ENCODE measurements around the gene JARID2. TPM values are rescaled to one million over a fixed set of nuclear protein-coding genes. Genes with fewer than 3 reads are reported as not detected.

Gene JARID2
- total and polyA plus RNA-seq, 3 experiments from 2014 or later, result 12.0 to 25.5 (median 25.0) TPM

DNA sequence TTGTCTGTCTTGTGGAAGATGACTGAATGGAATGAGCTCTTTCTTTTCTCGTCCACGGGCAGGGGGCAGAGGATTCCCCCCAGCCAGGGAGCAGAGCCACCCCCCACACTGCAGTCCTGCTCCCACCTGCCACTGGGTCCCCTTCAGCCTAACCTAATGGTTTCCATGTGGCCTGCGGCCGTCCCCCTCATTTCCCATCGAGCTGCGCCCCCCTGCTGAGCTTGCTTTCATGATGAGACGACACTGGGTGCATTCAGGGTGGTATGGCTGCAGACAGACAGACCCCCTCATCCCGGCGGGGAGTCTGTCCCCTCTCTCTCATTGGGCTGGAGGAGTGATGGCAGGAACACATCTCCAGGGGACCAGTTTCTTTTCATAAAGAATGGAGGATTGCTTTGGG, 276.2 kb downstream of the JARID2 start:
- Mint-ChIP-seq H3K4me3 (no peak overlapping the region), H3K9me3 (peaks cover 0 to 4% (median 0%) of the 10 kb centered on the region in 5 donors), H3K4me1 (peaks cover 7 to 13% (median 10%) of the 10 kb centered on the region in 3 donors), H3K27ac (peak overlapping the region in 5 of 8 donors; percentile 30 to 83 (median 52)), H3K36me3 (peaks cover 14 to 93% (median 43%) of the 10 kb centered on the region in 3 donors), H3K27me3 (peaks cover 0 to 2% of the 10 kb centered on the region in 2 donors)
- H3K4me3 ChIP-seq (ENCODE audit: low read length), result no peak overlapping the region
- H3K36me3 ChIP-seq (ENCODE audit: insufficient read depth, low read length), result no peaks in the 10 kb centered on the region
- H3K27ac ChIP-seq (ENCODE audit: low read depth, low read length), result no peak overlapping the region
- no peaks in the 10 kb centered on the region for H3K4me1 ChIP-seq (ENCODE audit: insufficient read depth, low read length)
- DNase-seq, result no peak
- no peaks in the 10 kb centered on the region for H3K27me3 ChIP-seq (ENCODE audit: insufficient read depth, low read length, poor library complexity, severe bottlenecking)
- CTCF ChIA-PET, result no interaction called here
- no peaks in the 10 kb centered on the region for H3K9me3 ChIP-seq (ENCODE audit: low read length)
- POLR2A ChIA-PET, result no interaction called here

DNA sequence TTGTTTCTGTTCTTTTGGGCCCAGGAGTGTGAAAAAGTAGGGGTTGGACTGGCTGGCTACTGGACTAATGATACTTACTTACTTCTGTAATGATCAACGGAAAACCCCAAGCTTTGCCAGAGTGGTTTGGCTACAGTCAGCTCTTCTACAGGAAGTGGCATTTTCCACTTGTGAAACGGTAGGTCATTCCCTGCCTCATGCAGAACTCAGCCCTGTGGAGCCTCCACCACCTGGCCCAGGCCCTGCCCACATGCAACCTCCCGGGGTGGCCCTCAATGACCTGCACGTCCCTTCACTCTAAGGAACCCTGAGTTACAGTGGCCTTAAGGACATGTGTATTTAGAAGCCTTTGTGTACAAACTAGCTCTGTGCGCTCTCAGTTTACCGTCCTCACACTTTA, 276.6 kb downstream of the JARID2 start:
- H3K9me3 ChIP-seq (ENCODE audit: low read length), result no peaks in the 10 kb centered on the region

DNA sequence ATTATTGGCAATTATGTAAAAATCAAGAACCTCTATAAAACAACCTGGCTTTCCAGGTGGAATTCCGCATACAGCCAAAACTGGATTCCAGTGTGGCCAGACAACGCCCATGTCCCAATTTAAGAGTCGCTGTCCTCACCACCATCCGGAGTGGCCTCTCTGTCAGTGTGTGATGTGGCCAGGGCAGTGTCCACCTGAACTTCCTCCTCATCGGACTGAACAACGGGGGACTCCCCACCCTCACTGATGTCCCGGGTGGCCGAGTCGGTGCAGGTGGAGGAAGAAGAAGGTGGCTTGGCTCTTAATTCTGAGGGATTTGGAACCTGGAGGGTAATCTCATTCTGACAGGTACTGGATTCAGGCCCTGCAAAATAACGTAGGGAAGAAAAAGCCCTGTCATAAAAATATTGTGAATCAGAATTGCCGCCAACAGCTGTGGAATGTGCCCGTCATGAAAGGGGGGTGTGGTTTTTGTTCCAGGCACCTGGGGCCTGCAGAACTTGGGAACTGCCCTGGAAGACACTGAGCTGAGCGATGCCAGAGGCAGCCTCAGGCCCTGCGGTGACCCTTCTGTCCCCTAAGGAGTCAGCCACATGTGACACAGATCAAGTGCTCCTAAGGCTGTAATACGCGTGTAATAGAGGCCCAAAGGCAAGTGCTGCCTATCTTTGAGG, 277.1 kb downstream of the JARID2 start:
- Histone ChIP-seq H3K4me1 (ENCODE audit: insufficient read depth, low read length) (no peaks in the 10 kb centered on the region), H3K4me3 (ENCODE audit: low read length) (no peak overlapping the region), H3K27ac (ENCODE audit: low read depth, low read length) (no peak overlapping the region), H3K36me3 (ENCODE audit: insufficient read depth, low read length) (no peaks in the 10 kb centered on the region), H3K9me3 (ENCODE audit: low read length) (no peaks in the 10 kb centered on the region), H3K27me3 (ENCODE audit: insufficient read depth, low read length, poor library complexity, severe bottlenecking) (no peaks in the 10 kb centered on the region)
- Mint-ChIP-seq H3K27me3 (peaks cover 0 to 2% of the 10 kb centered on the region in 2 donors), H3K4me1 (peaks cover 10 to 15% (median 13%) of the 10 kb centered on the region in 3 donors), H3K9me3 (peaks cover 0 to 4% (median 0%) of the 10 kb centered on the region in 5 donors), H3K36me3 (peaks cover 17 to 91% (median 50%) of the 10 kb centered on the region in 3 donors), H3K4me3 (peak overlapping the region in 1 of 7 donors; percentile 48), H3K27ac (peak overlapping the region in 7 of 8 donors; percentile 16 to 83 (median 37))
- ChIA-PET CTCF (no interaction called here), POLR2A (no interaction called here)
- DNase-seq, result no peak

More for the DNA sequence above, 276.6 kb downstream of the JARID2 start:
- Mint-ChIP-seq H3K27ac (peak overlapping the region in 7 of 8 donors; percentile 16 to 83 (median 52)), H3K36me3 (peaks cover 14 to 91% (median 44%) of the 10 kb centered on the region in 3 donors), H3K4me3 (peak overlapping the region in 1 of 7 donors; percentile 48), H3K4me1 (peaks cover 10 to 13% (median 10%) of the 10 kb centered on the region in 3 donors), H3K9me3 (peaks cover 0 to 4% (median 0%) of the 10 kb centered on the region in 5 donors), H3K27me3 (peaks cover 0 to 2% of the 10 kb centered on the region in 2 donors)
- ChIA-PET CTCF (no interaction called here), POLR2A (no interaction called here)
- DNase-seq, result no peak
- H3K27me3 ChIP-seq (ENCODE audit: insufficient read depth, low read length, poor library complexity, severe bottlenecking), result no peaks in the 10 kb centered on the region
- no peaks in the 10 kb centered on the region for H3K36me3 ChIP-seq (ENCODE audit: insufficient read depth, low read length)
- no peak overlapping the region for H3K27ac ChIP-seq (ENCODE audit: low read depth, low read length)
- H3K4me3 ChIP-seq (ENCODE audit: low read length), result no peak overlapping the region
- H3K4me1 ChIP-seq (ENCODE audit: insufficient read depth, low read length), result no peaks in the 10 kb centered on the region

DNA sequence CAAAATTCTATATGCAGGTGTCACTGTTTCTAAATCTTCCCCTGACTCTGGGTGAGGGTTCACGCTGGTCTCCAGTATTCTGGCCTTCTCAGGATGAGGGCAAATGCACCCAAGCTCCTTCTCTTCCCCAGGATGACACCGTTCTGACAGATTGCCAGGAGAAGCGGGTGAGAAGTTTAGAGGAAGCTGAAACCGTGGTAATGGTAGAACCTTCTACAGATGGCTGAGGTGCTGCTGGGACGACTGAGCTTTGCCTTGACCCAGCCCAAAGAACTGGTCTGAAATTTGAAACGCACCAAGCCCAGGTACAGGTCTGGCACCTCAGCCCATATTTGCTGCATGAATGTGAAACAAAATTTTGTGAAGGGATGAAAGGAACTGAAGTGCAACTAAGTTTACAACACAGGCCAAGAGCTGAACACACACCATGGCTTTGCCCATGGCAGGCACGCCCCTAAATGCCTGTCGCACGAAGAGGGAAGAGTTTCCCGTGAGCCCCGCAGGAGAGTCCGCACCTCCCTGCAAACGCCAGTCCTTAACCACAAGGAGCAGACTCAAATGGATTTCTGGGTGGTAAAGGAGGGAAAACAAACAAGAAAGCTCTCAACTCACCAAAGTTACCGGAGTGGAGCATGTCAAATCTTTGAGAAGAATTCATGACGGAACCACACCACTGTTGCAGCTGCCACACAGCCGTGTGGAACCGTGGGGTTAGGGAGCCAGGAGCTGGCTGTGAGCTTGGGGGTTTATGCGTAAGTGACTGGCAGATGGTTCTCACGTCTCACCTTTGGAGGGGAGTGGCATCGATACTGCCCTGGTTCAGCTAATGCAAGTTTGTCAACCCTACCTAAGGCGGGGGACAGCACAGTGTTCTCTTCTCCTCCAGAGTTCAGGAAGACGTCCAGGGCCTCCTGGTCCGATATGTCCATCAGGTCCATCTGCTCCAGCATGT, 278.1 kb downstream of the JARID2 start:
- H3K4me3 Mint-ChIP-seq, result no peak overlapping the region
- CTCF ChIA-PET, result no interaction called here

DNA sequence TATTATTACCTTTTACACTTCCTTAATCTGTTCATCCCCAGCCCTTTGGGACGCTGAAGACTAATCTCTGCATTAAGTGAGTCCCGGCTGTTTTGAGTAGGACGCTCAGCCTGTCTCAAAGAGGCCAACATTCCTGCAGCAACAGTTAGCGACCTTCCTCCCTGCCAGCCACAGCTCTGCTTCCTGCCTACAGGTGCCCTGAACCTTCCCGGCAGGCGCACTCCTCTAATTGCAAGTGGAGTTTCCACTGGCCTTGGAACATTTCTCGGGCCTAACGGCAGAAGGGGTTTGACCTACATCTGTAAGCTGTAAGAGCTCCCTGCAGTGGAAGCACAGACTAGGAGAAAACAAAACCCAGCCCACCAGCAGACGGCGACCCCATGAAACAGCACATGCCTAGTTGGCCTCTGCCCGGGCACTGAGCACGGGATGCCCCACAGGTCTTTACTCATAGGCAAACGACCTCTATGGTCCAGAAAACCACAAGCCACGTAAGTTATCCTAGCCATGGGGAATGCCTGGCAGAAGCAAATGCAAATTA, 279.1 kb downstream of the JARID2 start:
- DNase-seq, result no peak
- Mint-ChIP-seq H3K27me3 (peaks cover 0 to 2% of the 10 kb centered on the region in 2 donors), H3K36me3 (peaks cover 16 to 87% (median 39%) of the 10 kb centered on the region in 3 donors), H3K4me1 (peaks cover 10 to 16% (median 13%) of the 10 kb centered on the region in 3 donors), H3K27ac (peak overlapping the region in 2 of 8 donors; percentile 20 to 44), H3K4me3 (no peak overlapping the region), H3K9me3 (peaks cover 0 to 4% (median 0%) of the 10 kb centered on the region in 5 donors)
- Histone ChIP-seq H3K27me3 (ENCODE audit: insufficient read depth, low read length, poor library complexity, severe bottlenecking) (no peaks in the 10 kb centered on the region), H3K36me3 (ENCODE audit: insufficient read depth, low read length) (no peaks in the 10 kb centered on the region), H3K27ac (ENCODE audit: low read depth, low read length) (no peak overlapping the region), H3K4me1 (ENCODE audit: insufficient read depth, low read length) (no peaks in the 10 kb centered on the region), H3K9me3 (ENCODE audit: low read length) (no peaks in the 10 kb centered on the region), H3K4me3 (ENCODE audit: low read length) (no peak overlapping the region)
- ChIA-PET POLR2A (no interaction called here), CTCF (no interaction called here)

More for the DNA sequence above, 278.1 kb downstream of the JARID2 start:
- POLR2A ChIA-PET, result no interaction called here
- peaks cover 0 to 2% of the 10 kb centered on the region in 2 donors for H3K27me3 Mint-ChIP-seq
- Histone ChIP-seq H3K9me3 (ENCODE audit: low read length) (no peaks in the 10 kb centered on the region), H3K27ac (ENCODE audit: low read depth, low read length) (no peak overlapping the region), H3K27me3 (ENCODE audit: insufficient read depth, low read length, poor library complexity, severe bottlenecking) (no peaks in the 10 kb centered on the region), H3K36me3 (ENCODE audit: insufficient read depth, low read length) (no peaks in the 10 kb centered on the region), H3K4me1 (ENCODE audit: insufficient read depth, low read length) (no peaks in the 10 kb centered on the region), H3K4me3 (ENCODE audit: low read length) (no peak overlapping the region)
- DNase-seq, result no peak
- peaks cover 10 to 16% (median 13%) of the 10 kb centered on the region in 3 donors for H3K4me1 Mint-ChIP-seq
- H3K27ac Mint-ChIP-seq, result peak overlapping the region in 3 of 8 donors; percentile 49 to 78 (median 68)
- peaks cover 23 to 87% (median 46%) of the 10 kb centered on the region in 3 donors for H3K36me3 Mint-ChIP-seq
- H3K9me3 Mint-ChIP-seq, result peaks cover 0 to 4% (median 0%) of the 10 kb centered on the region in 5 donors

DNA sequence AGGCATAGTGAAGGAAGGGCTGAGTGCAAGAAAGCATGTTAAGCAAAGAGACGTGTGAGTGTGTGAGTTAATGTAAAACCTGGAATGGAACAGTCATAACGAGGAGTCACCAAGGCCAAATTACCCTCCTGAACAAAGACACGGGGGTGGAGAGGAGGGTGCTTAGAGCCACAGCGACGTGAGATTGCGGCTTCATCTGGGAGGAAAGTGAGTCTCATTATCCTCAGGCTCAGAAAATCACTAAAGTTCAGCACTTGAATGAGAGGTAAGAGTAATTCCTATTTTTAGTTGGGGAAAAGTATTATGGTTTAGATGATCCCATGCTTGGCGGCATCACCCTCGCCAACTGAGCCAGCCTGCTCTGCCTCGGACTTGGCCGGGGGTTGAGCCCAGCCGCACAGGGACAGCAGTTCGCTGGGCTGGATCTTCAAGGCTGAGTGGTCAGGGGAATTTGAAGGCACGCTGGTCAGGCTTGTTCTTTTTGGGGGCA, 280.4 kb downstream of the JARID2 start:
- Mint-ChIP-seq H3K27ac (peak overlapping the region in 3 of 8 donors; percentile 1 to 54 (median 9)), H3K4me1 (peaks cover 10 to 16% (median 13%) of the 10 kb centered on the region in 3 donors), H3K9me3 (peaks cover 0 to 4% (median 0%) of the 10 kb centered on the region in 5 donors), H3K36me3 (peaks cover 16 to 89% (median 40%) of the 10 kb centered on the region in 3 donors), H3K27me3 (peaks cover 0 to 2% of the 10 kb centered on the region in 2 donors), H3K4me3 (no peak overlapping the region)
- POLR2A ChIA-PET, result no interaction called here
- Histone ChIP-seq H3K9me3 (ENCODE audit: low read length) (no peaks in the 10 kb centered on the region), H3K36me3 (ENCODE audit: insufficient read depth, low read length) (peaks cover 7% of the 10 kb centered on the region), H3K27me3 (ENCODE audit: insufficient read depth, low read length, poor library complexity, severe bottlenecking) (no peaks in the 10 kb centered on the region), H3K4me3 (ENCODE audit: low read length) (no peak overlapping the region), H3K4me1 (ENCODE audit: insufficient read depth, low read length) (no peaks in the 10 kb centered on the region), H3K27ac (ENCODE audit: low read depth, low read length) (no peak overlapping the region)
- no peak for DNase-seq
- CTCF ChIA-PET, result no interaction called here

DNA sequence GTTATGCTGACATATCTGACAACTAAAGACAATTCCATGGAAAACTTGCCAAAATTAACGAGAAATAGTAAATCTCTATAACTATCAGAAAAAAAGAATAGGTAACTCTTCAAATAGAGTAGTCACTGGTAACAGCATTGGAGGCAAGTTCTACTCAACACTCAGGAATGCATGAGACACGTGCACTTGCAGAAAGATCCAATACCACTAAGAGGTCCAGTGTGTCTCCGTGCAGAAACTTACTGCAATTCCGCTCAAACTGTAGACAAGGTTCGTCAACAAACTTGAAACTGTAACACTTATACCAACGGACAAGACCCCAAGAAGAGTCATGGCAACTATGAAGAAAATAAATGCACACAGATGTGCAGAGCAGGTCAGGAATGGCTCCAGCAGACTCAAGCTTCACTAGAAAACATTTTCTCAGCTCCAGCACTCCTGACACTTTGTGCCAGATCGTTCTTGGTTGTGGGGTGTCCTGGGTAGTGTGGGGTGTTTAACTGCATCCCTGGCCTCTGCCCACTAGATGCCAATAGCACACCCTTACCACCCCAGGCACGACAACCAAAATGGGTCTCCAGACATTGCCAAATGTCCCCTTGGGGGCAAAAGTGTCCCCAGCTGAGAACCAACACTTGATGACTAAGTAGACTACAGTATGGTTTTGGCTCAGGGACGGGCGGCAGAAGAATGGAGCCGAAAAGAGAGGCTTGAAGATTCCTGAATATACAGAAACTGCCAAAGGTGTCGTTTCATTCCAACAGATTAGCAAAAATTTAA, 282.2 kb downstream of the JARID2 start:
- Histone ChIP-seq H3K27ac (ENCODE audit: low read depth, low read length) (no peak overlapping the region), H3K36me3 (ENCODE audit: insufficient read depth, low read length) (peaks cover 7% of the 10 kb centered on the region), H3K4me3 (ENCODE audit: low read length) (no peak overlapping the region), H3K9me3 (ENCODE audit: low read length) (no peaks in the 10 kb centered on the region), H3K27me3 (ENCODE audit: insufficient read depth, low read length, poor library complexity, severe bottlenecking) (no peaks in the 10 kb centered on the region), H3K4me1 (ENCODE audit: insufficient read depth, low read length) (no peaks in the 10 kb centered on the region)
- peaks cover 0 to 9% (median 0%) of the 10 kb centered on the region in 3 donors for H3K4me1 Mint-ChIP-seq
- peaks cover 0 to 4% (median 0%) of the 10 kb centered on the region in 5 donors for H3K9me3 Mint-ChIP-seq
- H3K4me3 Mint-ChIP-seq, result no peak overlapping the region
- peaks cover 21 to 84% (median 34%) of the 10 kb centered on the region in 3 donors for H3K36me3 Mint-ChIP-seq
- ChIA-PET POLR2A (no interaction called here), CTCF (no interaction called here)
- peak overlapping the region in 1 of 8 donors; percentile 4 for H3K27ac Mint-ChIP-seq
- peaks cover 0 to 2% of the 10 kb centered on the region in 2 donors for H3K27me3 Mint-ChIP-seq
- DNase-seq, result no peak
